ENCODE data around the gene SAP30.

Gene SAP30

DNA sequence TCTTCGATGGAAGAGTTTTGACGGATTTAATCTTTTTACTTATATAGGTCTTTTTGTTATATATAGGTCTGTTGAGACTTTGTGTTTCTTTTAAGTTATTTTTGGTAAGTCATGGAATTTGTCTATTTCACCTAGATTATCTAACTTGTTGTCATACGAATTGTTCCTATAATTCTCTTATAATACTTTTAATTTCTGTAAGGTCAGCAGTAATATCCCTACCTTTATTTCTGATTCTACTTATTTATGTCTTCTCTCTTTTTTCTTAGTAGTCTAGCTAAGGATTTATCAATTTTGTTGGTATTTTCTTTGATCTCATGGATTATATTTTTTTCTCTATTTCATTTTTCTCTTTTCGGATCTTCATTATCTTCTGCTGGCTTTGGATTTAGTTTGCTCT, 11.6 kb downstream of the SAP30 start:
- DNase-seq (ENCODE audit: low read depth): no peak
- no peak overlapping the region for H3K4me3 ChIP-seq (ENCODE audit: low read length)
- TF ChIP-seq, protein P1, sequence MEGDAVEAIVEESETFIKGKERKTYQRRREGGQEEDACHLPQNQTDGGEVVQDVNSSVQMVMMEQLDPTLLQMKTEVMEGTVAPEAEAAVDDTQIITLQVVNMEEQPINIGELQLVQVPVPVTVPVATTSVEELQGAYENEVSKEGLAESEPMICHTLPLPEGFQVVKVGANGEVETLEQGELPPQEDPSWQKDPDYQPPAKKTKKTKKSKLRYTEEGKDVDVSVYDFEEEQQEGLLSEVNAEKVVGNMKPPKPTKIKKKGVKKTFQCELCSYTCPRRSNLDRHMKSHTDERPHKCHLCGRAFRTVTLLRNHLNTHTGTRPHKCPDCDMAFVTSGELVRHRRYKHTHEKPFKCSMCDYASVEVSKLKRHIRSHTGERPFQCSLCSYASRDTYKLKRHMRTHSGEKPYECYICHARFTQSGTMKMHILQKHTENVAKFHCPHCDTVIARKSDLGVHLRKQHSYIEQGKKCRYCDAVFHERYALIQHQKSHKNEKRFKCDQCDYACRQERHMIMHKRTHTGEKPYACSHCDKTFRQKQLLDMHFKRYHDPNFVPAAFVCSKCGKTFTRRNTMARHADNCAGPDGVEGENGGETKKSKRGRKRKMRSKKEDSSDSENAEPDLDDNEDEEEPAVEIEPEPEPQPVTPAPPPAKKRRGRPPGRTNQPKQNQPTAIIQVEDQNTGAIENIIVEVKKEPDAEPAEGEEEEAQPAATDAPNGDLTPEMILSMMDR (conservative IDR thresholded peaks at IDR 0.05; ENCODE audit: low read depth, low read length): no peak

DNA sequence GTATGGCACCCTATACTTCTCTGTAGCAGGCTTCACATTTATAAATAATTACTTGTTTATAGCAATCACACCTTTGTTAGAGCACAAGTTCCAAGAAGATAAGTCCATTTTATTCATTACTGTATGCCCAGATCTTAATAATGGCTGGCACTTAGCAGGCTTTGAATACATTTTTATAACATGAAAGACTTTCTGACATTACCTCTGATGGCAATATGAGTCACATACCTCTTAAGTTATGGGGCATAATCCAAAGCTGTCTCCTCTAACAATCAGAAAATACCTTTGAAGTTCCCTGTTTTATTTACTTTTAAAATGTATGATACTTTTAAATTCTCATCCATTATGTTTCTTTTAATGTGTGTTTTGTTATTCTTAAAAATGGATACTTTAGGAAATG, 16.0 kb downstream of the SAP30 start:
- TF ChIP-seq, protein P1 (conservative IDR thresholded peaks at IDR 0.05; ENCODE audit: low read depth, low read length): no peak
- no peak for DNase-seq (ENCODE audit: low read depth)
- H3K4me3 ChIP-seq (ENCODE audit: low read length): no peak overlapping the region

DNA sequence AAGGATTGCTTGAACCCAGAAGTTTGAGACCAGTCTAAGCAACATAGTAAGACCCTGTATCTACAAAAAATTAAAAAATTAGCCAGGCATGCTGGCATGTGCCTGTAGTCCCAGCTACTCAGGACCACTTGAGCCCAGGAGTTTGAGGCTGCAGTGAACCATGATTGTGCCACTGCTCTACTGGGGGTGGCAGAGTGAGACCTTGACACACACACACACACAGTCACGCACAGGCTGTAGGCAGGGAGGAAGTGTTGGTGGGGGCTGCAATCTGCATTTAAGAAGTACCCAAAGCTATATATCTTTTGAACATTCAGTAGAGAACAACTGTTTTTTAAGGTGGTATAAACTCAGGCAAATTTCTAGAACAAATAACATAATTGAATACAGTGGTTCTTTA, 20.9 kb downstream of the SAP30 start:
- TF ChIP-seq, protein P1 (conservative IDR thresholded peaks at IDR 0.05; ENCODE audit: low read depth, low read length): no peak
- no peak for DNase-seq (ENCODE audit: low read depth)
- no peak overlapping the region for H3K4me3 ChIP-seq (ENCODE audit: low read length)

DNA sequence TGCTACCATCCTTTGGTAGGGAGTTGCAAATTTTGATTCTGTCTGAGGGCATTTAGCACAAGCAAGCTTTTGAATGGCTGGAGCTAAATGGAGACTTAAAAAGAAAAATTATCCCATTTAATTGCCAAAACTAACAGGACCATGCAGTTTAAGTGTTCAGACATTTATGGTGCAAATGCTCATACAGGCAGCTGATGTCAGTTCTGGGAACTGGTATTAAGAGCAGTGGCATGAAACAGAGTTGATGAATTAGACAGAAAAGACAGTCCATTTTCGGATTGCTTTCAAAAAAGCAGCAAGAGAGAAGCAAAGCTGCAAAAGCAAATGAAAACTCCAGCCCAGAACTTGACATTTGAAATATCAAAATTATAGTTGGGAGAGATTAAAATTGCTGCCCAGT, 26.9 kb downstream of the SAP30 start:
- no peak for DNase-seq (ENCODE audit: low read depth)
- H3K4me3 ChIP-seq (ENCODE audit: low read length): no peak overlapping the region
- TF ChIP-seq, protein P1 (conservative IDR thresholded peaks at IDR 0.05; ENCODE audit: low read depth, low read length): no peak

DNA sequence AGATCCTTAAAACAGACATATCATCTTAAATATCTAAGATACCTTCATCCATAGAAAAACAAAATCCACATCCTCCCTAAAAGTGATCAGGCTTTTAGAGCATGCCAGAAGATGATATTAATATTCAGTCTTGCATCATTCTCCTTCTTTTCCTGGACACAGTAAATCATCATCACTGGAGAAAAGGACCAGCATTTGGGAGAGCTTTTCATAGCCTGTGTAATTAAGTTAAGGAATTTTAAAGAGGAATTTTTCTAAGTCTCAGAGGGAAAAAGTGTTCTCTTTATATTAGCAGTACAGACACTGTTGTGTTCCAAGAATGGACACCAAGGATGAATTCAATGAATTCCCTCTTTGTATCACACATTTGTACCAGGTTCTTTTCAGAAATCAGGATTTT, 27.5 kb downstream of the SAP30 start:
- no peak overlapping the region for H3K4me3 ChIP-seq (ENCODE audit: low read length)
- TF ChIP-seq, protein P1 (conservative IDR thresholded peaks at IDR 0.05; ENCODE audit: low read depth, low read length): no peak
- no peak for DNase-seq (ENCODE audit: low read depth)

DNA sequence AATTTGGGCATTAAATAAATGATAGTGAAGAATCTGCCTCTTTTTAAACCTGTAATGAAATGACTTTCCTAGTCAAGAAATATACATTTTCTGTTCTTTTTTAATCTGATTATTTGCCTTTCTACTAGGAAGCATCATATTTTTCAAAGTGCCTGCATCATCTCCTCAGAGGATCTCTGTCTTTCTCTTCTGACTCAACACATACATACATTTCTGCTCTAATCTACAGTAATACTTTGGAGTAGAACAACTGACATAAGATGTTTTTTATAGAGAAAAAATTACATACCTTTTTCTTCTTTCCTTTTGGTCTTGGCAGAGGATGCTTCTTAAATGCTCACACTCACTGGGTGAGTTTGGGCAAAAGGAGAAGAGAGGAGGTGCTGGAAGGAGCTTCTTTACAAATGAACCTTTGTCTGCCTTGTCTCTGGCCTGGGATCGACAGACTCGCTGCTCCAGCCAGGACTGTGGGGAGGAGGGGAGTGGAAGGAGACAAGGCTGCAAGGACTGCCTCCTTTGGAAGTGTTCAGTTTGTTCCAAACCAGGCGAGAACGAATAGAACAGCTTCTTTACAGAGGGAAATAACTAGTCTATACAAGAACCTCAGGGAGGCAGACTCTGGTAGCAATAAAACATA, 28.1 kb downstream of the SAP30 start, which contains the start of gene SCRG1:
TSS of gene SCRG1 (minus strand) at position 338 of the 637 bp plus-strand sequence. CDS start 7,702 bp downstream, outside the sequence.
- H3K4me3 ChIP-seq (ENCODE audit: low read length): no peak within 1 kb of the TSS
- TF ChIP-seq, protein P1 (conservative IDR thresholded peaks at IDR 0.05; ENCODE audit: low read depth, low read length): no peak

DNA sequence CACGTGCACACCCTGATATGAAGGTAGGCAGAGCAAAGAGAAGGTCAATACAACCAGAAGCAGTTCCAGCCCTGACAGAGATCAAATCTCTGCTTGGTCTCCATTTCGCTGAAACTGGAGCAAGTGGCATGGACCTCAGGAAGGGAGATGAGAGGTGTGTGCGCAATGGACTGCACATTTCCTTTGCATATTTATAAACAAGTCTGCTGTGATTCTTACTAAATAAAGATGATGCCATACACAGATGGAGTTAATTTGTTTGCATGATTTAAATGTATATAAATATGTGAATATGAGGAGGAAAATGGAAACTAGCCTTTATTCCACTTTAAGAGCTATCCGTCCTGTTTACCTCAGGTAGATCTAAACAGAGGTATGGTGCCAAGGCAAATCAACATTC, 30.3 kb downstream of the SAP30 start:
- H3K4me3 ChIP-seq (ENCODE audit: low read length): no peak overlapping the region
- TF ChIP-seq, protein P1 (conservative IDR thresholded peaks at IDR 0.05; ENCODE audit: low read depth, low read length): no peak
- no peak for DNase-seq (ENCODE audit: low read depth)

More for the DNA sequence above, 28.1 kb downstream of the SAP30 start, which contains the start of gene SCRG1:
- DNase-seq (ENCODE audit: low read depth): no peak

Measured in retinal pigment epithelial cell (primary cell).